ENCODE data around the gene LPP. TPM values are rescaled to one million over a fixed set of nuclear protein-coding genes. Genes with fewer than 3 reads are reported as not detected.

The LPP gene
- total RNA-seq, 1 donor from 2014 or later: 97.4 TPM

- H3K4me3 ChIP-seq: no peak overlapping the region
- no peak overlapping the region for H3K27ac ChIP-seq (replicated peaks)
- no peaks in the 10 kb centered on the region for H3K36me3 ChIP-seq
- no peak for DNase-seq
- peaks cover 38% of the 10 kb centered on the region for H3K4me1 ChIP-seq
- no peaks in the 10 kb centered on the region for H3K27me3 ChIP-seq (ENCODE audit: low read depth)
- TF ChIP-seq, protein P1, sequence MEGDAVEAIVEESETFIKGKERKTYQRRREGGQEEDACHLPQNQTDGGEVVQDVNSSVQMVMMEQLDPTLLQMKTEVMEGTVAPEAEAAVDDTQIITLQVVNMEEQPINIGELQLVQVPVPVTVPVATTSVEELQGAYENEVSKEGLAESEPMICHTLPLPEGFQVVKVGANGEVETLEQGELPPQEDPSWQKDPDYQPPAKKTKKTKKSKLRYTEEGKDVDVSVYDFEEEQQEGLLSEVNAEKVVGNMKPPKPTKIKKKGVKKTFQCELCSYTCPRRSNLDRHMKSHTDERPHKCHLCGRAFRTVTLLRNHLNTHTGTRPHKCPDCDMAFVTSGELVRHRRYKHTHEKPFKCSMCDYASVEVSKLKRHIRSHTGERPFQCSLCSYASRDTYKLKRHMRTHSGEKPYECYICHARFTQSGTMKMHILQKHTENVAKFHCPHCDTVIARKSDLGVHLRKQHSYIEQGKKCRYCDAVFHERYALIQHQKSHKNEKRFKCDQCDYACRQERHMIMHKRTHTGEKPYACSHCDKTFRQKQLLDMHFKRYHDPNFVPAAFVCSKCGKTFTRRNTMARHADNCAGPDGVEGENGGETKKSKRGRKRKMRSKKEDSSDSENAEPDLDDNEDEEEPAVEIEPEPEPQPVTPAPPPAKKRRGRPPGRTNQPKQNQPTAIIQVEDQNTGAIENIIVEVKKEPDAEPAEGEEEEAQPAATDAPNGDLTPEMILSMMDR (IDR thresholded peaks at IDR 0.05; ENCODE audit: borderline replicate concordance): no peak
- H3K9me3 ChIP-seq (replicated peaks): no peaks in the 10 kb centered on the region
- intact Hi-C loops (cut with micrococcal nuclease): no loop called here
Observed at GRCh38 chr3:188590557-188590956, 436.6 kb downstream of the LPP start.

DNA sequence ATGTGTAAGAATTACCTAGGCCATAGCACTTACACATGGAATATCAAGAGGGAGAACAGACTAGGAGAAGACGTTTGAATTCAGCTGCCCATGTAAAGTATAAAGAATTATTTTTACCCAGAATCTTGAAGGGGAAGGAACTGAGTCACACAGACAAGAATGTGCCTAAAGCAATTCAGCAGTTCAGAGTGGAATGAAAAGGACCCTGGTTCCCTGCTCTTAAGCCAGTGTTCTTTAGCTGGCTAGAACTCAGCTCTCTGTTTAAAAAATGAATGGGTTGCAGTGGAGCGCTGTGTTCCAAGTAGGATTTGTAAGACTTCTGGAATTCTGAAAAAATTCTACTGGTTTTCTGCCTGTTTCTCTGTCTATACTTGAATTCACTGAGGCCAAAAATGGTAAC is 440.2 kb downstream of the LPP start:
- intact Hi-C loops (cut with micrococcal nuclease): no loop called here
- H3K4me3 ChIP-seq: no peak overlapping the region
- no peak for DNase-seq
- H3K36me3 ChIP-seq: no peaks in the 10 kb centered on the region
- no peaks in the 10 kb centered on the region for H3K9me3 ChIP-seq (replicated peaks)
- H3K27me3 ChIP-seq (ENCODE audit: low read depth): no peaks in the 10 kb centered on the region
- TF ChIP-seq, protein P1 (IDR thresholded peaks at IDR 0.05; ENCODE audit: borderline replicate concordance): no peak
- peaks cover 49% of the 10 kb centered on the region for H3K4me1 ChIP-seq
- peak overlapping the region; percentile 49 for H3K27ac ChIP-seq (replicated peaks)

DNA sequence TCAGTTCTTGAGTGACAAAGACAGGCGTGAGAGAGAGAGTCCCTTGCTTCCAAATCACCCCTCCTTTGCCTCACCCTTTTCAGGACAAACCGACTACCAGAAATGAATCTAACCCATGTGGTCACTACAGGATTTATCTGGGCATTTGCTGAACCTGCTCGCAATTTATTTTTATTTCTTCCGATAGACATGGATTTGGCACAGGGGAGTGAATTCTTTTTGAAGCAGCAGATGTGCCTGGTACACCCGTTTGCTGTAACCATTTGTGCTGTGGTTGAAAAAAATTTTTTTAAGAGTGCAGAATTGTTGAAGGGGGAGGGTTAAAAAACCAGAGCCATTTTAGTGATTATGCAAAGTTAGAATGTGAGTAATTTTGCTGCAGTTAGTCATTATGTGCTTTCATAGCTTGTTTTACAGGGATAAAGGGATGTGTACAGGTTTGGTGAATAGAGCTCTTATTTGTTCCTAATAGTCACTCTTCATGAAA is 442.0 kb downstream of the LPP start:
- Histone ChIP-seq H3K9me3 (replicated peaks) (no peaks in the 10 kb centered on the region), H3K36me3 (no peaks in the 10 kb centered on the region), H3K4me1 (peaks cover 45% of the 10 kb centered on the region), H3K4me3 (peak overlapping the region; percentile 15), H3K27me3 (ENCODE audit: low read depth) (no peaks in the 10 kb centered on the region), H3K27ac (replicated peaks) (peak overlapping the region; percentile 68)
- no peak for DNase-seq
- intact Hi-C loops (cut with micrococcal nuclease): no loop called here
- TF ChIP-seq, protein P1 (IDR thresholded peaks at IDR 0.05; ENCODE audit: borderline replicate concordance): no peak

DNA sequence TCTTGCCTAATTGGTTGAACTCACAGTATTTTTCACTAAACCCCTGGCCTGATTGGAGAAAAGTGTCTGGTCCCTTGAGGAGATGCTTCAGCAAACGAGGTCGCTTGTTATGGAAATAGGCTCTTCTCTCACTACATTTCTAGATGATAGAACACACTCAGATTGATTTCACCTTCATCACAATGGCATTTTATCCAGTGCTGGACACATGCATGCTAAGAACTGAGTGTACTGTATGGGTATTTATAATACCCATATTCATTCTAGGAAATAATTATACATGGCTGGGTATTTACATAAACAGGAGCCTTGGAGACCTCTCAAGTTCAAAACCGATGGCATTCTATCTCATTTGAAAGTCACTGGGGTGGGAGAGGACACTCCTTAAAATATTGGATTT is 444.9 kb downstream of the LPP start:
- Histone ChIP-seq H3K9me3 (replicated peaks) (no peaks in the 10 kb centered on the region), H3K36me3 (no peaks in the 10 kb centered on the region), H3K4me1 (peaks cover 40% of the 10 kb centered on the region), H3K27ac (replicated peaks) (peak overlapping the region; percentile 47), H3K4me3 (no peak overlapping the region), H3K27me3 (ENCODE audit: low read depth) (no peaks in the 10 kb centered on the region)
- TF ChIP-seq, protein P1 (IDR thresholded peaks at IDR 0.05; ENCODE audit: borderline replicate concordance): no peak
- intact Hi-C loops (cut with micrococcal nuclease): no loop called here
- DNase-seq: no peak

- Histone ChIP-seq H3K27me3 (ENCODE audit: low read depth) (no peaks in the 10 kb centered on the region), H3K9me3 (replicated peaks) (no peaks in the 10 kb centered on the region), H3K4me1 (peaks cover 36% of the 10 kb centered on the region), H3K36me3 (no peaks in the 10 kb centered on the region), H3K27ac (replicated peaks) (no peak overlapping the region), H3K4me3 (no peak overlapping the region)
- DNase-seq: no peak
- TF ChIP-seq, protein P1 (IDR thresholded peaks at IDR 0.05; ENCODE audit: borderline replicate concordance): no peak
- intact Hi-C loops (cut with micrococcal nuclease): no loop called here
Observed at GRCh38 chr3:188602111-188602510, 448.2 kb downstream of the LPP start.
